Fibroblast of skin of back (primary cell): ENCODE results near the gene LPGAT1.

Source experiments
- DNase-seq: peaks from one replicate; pipeline ENCODE4 v3.0.0-alpha.2; 2013

LPGAT1 gene

DNA sequence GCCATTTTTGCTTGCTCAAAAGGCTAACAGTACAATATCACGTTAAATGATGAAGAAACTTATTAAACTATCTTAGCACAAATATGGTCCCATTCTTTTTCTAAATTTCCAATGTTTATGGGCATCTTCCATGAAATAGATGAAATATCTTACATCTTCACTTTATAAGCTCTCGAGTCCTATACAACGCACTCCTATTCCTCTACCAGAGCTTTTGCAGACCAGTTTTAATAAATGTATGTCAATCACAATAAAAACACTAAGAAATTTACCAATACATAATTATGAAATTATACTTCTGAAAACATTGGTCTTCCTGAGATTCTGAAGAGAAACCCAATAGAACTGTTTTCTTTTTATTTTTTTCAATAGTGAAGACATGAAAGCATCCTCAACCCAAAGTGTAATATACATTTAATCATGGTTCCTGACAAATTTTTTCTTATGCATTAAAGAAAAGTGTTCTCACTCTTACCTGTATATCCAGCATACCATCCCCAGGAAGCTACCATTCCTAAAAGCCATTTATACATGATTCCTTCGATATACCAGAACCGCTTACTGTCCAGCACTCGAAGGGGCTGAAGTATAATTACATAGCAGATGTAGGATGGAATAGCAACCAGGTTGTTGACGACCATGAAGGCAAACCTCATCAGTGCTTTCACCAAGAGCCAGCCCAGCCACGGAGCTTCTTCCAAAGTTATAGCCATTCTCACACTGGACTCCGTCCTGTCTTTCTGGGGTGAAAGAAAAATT is 1.8 kb downstream of the LPGAT1 start:
- DNase-seq, result no peak

DNA sequence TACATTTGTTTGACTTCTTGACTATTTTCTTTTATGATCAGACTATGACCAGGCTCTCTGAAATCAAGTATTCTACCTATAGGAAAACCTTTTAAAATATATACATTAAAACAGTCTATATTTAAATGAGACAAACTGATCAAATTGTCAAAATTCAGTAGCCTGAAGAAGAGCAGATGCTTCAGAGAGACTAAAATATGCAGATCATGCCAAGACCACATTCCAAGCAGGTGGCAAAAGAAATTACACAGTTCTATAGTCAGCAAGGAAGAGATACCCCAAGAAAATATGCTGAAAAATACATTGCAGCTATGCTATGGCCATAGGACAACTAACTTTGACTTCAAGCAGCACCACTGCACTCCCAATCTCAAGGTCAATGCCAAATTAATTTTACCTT is 3.5 kb downstream of the LPGAT1 start:
- DNase-seq, result no peak

DNA sequence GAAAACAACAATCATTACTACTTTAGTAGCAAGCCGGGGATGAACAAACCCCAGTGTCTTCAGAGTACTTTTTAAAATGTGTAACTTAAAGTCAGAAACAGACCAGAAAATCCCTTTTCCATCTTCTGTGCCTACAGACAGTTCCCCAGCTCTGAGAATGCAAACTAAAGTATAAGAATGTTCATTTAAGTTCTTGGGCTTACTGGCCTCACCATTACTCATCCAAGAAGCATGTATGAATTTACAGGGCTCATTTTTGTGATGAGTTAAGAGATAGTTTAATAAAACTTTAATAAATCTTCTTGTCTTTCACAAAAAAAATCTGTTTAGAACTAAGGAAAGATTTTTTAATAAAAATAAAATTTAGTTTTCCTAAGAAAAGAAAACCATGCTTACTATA is 4.6 kb downstream of the LPGAT1 start:
- peak; percentile 84 for DNase-seq

DNA sequence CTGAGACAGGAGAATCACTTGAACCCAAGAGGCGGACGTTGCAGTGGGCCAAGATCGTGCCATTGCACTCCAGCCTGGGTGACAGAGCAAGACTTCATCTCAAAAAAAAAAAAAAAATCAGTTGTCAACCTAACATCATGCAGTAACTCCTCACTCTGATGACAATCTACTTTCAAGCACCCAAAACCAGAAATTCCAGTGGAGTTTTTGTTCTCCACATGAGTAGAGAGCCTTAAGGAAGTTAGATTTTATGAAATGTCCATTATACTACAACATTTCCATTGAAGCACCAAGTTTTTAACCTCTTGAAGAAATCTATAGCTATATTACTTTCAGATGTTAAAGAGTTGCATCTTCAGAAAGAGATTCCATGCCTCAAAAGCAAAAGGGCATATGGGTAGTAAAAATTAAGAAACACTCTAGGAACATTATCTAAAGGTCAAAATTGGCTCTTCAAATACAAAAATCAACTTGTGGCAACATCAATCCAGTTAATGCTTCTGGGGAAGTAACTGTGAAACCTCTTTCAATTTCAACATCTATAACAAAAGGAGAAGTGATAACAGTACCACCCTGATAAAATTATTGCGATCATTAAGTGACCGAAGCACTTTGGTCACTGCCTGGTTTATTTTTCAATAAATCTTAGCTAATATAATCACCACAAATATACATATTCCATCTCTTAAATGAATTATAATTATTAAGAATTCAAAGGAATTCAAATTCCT is 7.7 kb downstream of the LPGAT1 start:
- no peak for DNase-seq

DNA sequence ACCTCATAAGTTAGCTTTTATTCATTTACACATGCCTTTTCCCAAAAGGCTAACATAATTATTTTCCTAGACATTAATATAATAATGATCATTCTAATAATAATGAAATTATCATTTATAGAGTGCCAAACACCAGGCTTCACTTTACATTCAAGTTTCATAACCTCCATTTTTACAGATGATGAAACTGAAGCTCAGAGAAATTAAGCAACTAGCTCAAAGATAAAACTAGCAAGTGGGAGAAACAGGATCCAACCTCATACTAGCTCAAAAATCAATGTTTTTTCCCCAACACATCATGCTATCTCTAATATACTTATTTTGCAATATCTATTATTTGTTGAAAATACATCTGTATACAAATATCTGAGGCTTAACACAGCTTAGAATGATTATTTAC is 14.0 kb downstream of the LPGAT1 start:
- DNase-seq, result no peak

DNA sequence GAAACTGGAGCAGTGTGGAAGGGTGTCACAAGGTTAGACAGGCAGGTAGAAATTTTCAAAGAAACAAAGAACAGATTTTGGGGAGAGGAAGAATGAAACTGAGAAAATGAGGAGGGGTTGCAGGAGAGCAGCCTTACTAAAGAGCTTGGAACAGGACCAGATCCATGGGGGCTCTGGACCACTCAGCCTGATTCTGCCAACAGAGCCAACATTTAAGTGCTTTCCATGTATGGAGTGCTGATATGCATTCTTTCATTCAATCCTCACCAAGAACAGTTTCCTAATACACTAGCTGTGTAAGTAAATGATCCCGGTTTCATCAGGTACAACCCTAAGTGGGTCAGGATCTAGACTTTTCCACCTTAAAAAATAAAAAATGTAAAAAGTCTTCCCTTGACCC is 16.2 kb downstream of the LPGAT1 start:
- DNase-seq, result no peak

DNA sequence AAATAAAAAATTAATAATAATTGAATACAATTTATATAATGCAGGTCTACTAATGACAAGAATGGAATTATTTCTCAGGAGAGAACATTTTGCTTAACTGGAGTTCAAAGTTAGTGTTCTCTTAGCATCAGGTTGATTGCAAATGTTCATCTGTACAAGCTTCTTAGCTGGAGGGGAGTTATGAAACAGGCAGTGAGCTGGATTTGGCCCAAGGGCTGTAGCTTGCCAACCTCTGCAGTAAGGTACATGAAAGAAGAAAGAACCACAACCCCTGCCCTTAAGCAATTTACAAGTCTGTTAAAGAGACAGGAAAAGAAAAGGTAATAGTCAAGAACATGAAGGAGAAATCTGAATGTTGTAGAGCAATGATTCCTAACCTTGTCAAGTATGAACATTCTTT is 17.0 kb downstream of the LPGAT1 start:
- DNase-seq, result no peak

DNA sequence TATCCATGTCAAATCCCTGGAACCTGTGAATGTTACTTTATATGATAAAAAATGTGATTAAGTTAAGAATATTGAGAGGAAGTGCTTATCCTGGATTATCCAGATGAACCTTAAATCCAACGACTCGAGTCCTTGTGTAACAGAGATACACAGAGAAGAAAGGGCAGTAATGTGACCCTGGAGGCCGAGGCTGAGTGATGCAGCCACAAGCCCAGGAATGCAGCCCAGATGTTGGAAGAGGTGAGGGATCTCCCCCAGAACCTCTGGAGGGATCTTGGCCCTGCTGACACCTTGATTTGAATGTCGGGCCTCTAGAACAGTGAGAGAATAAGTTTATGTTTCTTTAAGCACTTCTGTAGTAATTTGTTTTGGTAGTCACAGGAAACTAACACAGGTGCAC is 18.0 kb downstream of the LPGAT1 start:
- DNase-seq, result no peak

DNA sequence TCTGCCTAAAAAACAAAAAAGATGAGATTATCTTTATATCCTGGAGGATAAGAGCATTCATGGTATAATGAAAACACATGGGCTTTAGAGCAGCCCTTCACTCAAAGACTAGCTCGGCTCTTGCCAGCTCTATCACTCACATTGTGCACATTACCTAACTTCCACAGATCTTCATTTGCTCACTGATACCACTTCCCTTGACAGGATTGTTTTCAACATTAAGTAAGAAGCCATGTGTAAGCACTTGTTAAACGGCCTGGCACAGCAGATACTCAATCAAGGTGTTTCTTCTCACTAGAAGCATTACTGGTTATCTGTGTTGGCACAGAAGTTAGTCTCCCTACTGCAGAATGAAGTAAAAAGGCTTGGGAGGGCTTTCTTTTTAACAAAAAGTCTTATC is 18.7 kb downstream of the LPGAT1 start:
- no peak for DNase-seq

DNA sequence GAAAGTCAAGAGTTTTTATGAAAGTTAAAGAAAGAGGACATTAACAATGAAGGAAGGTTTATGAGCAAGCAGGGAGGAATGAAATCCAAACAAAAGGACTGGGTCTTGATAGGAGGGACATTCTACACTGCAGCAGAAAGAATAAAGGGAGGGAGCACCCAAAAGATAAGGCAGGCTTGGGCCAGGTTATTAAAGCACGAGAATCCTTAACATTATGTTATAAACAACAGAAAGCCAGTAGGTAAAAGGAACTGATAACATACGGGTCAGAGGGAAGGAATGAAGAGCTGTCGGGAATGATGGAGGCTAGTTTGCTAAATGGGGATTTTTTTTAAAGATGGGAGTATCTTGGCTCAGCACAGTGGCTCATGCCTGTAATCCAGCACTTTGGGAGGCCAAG is 19.4 kb downstream of the LPGAT1 start:
- DNase-seq, result no peak

DNA sequence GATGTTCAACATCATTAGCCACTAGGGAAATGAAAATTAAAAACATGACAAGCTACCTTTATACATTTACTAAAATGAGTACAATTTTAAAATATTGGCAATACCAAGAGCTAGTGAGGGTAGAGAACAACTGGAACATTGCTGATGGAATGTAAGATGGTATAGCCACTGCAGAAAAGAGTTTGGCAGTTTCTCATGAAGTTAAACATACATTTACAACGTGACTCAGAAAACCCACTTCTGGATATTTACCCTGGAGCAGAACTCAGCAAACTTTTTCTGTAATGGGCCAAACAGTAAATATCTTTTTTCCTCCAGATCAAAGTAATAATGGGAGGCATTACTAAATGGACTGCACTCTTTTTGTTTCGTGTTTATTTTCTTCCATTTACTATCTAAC is 22.1 kb downstream of the LPGAT1 start:
- DNase-seq, result no peak

DNA sequence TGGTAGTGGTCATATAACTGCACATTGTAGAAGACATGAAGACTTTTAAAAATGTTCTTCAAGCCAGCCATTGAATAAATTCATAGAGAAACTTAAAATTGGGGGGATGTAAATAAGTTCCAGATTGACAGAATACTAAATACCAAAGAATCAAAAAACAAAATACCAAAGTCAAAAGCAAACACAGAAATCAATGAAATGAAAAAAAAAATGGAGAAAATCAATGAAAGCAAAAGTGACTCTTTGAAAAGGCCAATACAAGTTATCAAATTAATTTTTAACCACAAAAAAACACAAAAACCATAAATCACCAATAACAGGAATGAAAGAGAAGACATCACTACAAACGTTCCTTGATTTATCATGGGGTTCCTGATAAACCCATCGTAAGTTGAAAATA is 25.6 kb downstream of the LPGAT1 start:
- no peak for DNase-seq

DNA sequence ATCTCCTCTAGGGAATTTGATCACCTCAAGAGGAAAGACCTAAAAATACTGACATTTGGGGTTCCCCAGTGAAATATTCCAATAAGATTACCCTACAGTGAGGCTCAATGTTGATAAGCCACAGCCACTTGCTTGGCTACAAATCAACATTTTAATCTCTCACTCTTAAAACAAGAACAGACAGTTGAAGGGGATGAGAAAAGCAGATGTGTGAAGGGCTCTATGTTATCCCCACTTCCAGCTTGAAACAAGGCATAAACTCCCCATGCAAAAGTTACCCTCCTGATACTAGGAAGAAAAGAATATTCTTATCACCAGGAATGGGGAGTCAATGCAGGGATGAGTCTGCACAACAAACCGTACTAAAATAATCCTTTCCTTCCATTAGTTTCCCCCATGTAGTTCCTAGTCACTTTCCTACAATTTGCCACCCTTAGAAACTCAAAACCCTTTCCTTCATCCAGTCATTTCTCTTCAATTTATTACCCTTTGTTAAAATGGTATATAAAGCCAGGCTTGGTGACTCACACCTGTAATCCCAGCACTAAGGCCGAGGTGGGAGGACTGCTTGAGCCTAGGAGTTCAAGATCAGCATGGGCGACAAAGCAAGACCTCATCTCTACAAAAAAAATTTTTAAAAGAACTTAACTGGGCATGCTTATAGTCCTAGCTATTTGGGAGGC is 29.5 kb downstream of the LPGAT1 start:
- no peak for DNase-seq

DNA sequence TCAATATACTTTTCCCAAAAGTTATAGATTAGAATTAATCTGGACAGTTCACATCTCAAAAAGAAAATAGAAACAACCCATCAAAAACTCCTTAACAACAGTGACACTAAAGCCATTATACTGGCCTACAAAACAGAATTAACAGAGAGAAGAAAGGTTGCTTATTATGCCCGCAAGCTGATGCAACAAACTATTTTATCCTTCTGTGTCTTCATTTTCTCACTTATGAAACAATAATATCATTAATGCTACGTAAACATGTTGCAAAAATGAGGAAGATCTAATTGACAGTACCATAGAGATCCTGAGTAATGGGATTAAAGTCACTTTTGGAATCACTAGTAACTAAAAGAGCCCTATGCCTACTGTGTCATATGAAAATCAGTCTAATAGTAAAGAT is 32.6 kb downstream of the LPGAT1 start:
- no peak for DNase-seq

DNA sequence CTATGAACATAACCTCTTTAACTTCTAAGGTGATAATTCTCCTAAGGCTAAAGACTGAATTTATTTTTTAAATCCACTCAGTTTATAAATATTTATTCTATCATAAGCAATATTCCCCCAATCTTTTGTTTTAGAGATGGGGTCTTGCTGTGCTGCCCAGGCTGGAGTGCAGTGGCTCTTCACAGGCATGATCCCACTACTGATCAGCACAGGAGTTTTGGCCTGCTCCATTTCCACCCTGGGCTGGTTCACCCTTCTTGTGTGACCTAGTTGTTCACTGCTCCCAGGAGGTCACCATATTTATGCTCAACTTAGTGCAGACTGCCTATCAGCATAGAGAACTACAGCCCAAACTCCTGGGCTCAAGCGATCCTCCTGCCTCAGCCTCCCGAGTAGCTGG is 38.6 kb downstream of the LPGAT1 start:
- no peak for DNase-seq

DNA sequence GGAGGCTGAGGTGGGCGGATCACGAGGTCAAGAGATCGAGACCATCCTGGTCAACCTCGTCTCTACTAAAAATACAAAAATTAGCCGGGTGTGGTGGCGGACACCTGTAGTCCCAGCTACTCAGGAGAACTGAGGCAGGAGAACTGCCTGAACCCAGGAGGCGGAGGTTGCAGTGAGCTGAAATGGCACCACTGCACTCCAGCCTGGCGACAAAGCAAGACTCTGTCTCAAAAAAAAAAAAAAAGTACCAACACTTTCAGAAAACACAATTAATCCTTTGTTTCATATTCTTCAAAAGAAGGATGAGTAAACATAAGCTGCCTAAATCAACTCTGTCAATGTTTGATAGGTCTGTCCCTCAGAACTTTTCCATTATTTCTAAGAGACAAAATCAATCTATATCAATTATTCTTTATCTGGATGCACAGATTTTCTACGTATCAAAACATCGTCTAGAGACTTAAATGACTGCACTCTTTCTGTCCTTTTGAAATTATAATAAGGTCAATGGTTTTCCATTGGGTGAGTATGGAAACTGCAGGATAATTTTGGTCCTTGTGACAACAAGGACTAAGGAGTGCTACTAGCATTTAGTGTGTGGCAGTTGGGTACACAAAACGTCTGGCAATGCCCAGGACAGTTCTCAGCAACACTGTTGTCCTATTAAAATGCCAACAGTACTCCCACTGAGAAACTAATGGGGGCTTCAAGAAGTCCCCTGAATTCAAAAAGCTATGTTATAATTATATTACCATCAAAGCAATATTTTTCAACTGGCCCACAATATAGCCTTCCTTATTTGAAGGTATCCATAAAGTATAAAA is 40.7 kb downstream of the LPGAT1 start:
- DNase-seq, result no peak

DNA sequence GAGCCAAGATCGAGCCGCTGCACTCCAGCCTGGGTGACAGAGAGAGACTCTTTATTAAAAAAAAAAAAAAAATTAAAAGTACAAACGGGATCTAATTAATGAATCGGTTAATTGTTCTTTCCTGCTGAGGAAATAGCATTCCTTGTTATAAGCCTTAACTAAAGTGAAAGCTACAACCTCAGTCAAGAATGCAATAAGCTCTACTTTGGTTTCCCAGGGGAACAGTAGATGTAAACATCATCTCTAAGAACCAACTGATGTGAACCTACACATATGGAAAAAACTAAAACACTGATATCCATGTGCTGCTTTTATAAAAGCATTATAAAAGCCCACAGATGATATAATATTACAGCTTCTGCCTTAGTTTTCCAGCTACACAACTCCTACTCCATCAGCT is 41.9 kb downstream of the LPGAT1 start:
- DNase-seq, result peak; percentile 10

DNA sequence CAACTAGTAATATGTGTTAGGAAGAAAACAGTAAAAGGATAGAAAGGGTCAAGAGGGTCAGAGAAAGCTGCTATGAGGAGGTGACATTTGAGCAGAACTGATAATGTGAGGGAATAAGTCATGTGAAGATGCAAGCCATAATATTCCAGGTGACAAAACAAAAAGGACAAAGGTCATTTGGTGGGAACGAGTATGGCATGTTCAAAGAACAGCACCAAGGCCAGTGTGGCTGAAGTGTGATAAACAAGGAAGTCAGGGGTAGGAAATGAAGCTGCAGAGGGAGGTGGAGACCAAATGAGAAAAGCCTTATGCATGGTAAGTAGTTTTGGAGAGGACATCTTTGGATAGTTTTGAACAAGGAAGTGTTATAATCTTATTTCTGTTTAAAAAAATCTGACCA is 46.7 kb downstream of the LPGAT1 start:
- DNase-seq, result no peak

DNA sequence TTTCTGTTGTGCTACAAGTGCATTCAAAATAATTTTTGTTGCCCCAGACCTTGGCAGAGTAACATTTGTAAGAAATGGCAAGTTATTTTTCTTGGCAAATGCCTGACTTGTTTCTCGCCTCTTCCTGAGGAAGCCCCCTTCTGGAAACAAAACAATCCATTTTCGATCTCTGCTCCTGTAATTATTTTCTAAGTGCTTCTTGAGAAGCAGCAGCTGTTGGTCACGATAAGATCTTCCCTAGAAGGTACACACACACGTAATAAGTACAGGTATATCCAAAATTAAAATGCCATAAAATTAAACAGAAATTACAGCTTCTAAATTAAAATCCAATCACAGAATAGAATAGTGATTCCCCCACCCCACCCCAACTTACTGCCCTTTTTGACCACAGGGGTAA is 47.3 kb downstream of the LPGAT1 start:
- DNase-seq, result no peak

DNA sequence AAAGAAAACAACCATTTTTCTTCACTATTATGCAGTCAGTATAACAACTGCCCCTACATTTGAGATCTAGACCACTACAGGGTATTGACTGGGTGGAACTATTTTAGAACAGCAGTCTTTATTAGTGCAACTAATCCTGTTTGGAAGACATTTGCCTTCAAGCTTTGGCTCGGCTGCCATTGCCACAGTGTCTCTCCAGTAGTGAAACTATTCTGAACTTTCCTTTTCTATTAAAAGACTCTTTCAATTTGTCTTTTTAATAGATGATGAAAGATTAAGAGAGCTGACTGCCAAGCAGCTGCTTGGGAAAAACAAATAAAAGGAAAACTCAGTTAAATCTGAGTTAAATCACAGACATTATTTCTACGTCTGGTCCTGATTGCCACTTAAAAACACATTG is 49.3 kb downstream of the LPGAT1 start:
- DNase-seq, result no peak

DNA sequence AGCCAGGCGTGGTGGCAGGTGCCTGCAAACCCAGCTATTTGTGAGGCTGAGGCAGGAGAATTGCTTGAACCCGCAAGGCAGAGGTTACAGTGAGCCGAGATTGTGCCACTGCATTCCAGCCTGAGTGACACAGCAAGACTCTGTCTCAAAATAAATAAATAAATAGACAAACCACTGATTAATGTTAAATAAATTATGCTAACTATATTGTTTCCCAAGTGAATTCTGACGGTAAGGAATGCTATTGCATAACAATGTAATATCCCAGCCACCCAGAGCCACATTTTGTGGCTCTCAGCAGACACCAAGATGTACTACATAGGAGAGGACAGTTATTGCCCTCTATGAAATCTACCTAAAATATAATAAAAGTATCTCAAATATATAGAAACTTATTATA is 55.4 kb downstream of the LPGAT1 start:
- DNase-seq, result no peak

DNA sequence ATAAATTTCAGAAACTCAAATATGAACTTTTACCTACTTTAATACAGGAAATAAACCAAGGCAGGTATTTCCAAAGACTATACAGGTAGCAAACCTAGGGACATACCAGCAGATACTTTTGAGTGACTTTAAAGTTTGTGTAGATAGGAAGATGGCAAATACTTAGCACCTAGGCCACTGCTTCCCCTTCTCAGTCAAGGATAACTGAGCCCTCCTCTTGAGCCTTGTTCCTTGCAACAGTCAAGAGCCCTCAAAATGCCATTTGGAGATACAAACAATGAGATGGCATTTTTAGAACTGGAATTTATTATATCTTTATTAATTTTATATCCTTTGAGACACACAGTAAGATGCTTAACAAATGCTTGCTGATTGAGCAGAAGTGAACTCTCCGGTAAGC is 65.9 kb downstream of the LPGAT1 start:
- DNase-seq, result no peak

DNA sequence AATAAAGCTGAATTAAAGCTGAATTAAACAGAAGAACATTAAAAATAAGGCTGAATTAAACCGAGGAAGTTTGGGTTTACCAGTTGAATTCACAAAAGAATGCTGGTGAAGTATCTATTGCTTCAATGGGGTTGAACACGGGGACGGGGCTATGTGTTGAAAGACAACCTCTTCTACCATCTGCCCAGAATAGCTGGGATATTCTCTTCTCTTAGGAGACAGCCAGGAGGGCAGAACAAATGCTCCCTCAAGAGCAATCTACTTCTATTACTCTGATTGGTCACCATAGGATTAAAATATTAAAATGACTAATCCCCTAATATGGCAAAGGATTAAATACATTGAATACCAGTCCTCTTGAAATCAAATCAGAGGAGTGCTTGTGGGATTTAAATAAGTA is 68.4 kb downstream of the LPGAT1 start:
- DNase-seq, result no peak
